GM18502 (cell line): ENCODE measurements around the gene WASHC3.
"Not testable (repeated sequence)": the region's sequence is repeated elsewhere in the genome, so short reads cannot be mapped to it uniquely, and the experiment has no call there.

ENCODE experiments used
- ATAC-seq: cut with Tn5 transposase; IDR thresholded peaks from one replicate; pipeline ENCODE4 v1.9.1; 2021; ENCODE audit warnings: mild to moderate bottlenecking; ENCODE audit not compliant: unreplicated experiment, poor library complexity

WASHC3 gene

DNA sequence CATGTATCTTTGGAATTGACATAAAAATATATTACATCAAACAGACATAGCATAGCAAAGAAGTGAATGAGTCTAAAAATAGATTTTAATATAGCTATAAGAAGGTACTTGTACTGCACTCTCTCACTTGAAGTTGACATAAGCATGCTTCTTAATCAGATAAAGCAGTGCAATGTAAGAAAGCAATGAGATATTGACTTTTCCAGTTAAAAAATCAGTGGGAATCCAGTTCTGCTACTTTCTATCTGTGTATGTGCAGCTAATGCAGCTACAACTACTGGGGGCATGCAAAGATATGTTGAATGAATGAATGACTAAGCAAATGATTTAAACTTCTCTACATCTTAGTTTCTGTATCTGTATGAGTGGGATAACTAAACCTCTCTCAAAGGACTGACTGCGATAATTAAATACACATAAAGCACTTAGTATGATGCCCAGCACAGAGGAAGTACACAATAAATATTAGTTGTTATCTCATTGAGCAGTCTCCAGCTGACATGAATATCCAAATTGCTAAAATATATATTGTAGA, 10.3 kb downstream of the WASHC3 start:
- peak; percentile 72 for ATAC-seq

DNA sequence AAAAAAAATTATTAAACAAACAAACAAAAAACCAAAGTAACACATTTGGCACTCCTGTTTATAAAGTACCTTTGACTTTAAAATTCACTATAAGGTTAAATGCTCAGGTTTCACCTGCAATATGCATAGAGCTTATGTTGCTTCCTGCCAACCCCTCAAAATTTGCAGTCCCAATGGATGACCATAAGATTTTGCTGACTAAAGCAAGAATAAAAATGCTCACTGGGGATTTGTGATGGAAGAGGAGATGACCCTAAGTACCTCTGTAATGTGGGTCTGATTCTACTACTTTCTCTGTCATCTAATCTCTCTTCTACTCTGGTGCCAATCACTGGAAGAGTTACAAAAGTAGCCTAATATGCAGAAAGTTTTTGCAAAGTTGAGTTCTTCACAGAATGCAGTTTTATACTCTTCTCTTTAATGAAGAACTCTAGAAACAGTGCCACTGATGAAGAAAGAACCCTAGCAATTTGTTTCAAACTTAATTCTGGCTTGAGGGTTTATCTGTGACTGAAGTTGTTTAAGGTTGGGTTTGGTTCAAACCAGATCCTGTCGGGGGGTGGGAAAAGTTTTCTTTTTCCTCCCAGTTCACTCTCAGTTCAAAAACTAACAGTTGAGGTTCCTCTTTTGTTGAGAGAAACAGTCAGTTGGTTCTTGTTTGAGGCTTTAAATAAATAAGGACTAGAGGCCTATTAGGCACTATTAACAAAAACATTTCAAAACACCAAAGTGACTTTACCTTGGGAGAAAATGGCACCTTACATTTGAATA, 10.9 kb downstream of the WASHC3 start:
- ATAC-seq: peak; percentile 26

DNA sequence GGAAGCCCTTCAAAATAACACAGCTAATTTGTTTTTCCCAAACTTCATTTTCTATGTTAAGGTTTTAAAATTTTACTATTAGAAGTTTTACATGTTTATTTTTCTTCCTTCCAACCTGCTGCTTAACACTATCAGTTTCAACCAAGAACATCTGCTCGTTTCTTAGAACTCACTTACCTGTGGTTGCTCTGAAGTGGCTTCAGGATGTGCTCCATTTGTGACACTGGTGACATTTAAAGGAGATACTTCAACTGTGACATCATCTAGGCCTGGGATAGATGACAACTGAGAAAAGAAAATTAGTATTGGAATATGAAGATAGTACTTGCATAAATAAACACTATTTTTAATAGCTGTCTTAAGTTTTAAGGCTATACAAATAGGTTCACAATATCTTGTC, 17.9 kb downstream of the WASHC3 start:
- peak; percentile 81 for ATAC-seq

DNA sequence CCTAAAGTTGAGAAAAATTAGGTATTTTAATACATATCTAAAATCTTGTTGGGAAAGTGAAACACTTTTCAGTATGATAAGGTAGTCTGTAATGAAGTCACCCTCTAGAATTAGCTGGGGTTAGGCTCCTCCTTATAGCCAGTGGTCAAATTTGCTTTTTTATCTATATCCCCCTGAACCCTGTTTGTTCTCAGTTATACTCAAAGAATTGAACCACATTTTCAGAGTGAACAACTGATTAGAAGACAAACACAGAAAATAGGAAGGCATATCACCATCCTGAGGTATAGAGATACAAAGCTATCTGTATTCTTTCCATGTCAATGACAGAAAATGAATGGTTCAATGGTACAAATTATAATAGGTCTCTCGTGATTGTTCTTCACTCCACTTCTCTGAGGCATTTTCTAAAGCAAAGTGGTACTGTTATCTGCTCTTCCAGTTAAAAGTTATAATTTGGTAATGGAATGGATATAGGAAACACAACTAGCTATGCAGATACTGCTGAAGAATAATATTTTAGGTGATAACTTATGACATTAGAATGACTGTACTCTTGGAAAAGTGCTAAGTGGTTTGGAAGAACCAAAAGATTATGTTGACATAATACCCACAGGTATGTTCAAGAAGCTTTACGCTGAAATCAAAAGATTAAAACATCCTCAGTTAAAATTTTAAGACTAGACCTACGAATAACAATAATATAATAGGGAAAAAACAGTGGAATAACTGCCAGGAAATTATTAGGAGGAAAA, 27.6 kb downstream of the WASHC3 start:
- no peak for ATAC-seq

DNA sequence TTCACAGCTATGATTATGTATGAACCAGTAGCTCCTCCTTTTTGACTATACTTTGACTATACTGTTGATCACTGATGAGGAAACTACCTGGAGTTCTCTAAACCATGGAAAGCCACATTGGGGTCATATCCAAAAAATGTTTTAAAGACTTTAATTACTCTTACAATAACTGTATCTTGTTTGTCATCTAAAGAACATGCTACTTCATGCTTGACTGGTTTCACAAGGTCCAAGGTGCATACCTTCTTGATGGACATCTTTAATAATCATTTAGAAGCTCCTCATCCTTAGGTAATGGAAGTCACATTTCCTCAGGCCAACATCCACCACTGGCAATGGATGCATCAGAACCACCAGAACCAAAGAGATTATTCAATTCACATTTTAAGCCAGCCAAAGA, 29.9 kb downstream of the WASHC3 start:
- no peak for ATAC-seq

DNA sequence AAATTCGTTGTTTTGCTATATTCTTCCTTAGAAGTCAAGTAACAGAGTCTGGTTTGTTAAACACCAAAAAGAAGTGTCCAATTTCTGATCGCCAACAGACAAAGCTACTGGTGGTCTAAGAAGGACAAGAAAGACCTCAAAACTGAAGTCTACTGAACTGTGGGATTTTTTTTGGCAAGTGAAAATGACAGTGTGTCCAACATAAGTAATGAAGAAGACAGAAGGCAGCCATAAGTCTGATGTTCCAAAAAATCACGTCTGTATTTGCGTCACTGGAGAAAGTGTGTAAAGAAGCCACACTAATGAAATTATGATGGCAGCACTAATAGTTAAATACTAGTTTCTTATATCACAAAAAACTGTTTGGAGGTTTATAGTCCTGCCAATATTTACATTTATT, 32.6 kb downstream of the WASHC3 start:
- no peak for ATAC-seq

DNA sequence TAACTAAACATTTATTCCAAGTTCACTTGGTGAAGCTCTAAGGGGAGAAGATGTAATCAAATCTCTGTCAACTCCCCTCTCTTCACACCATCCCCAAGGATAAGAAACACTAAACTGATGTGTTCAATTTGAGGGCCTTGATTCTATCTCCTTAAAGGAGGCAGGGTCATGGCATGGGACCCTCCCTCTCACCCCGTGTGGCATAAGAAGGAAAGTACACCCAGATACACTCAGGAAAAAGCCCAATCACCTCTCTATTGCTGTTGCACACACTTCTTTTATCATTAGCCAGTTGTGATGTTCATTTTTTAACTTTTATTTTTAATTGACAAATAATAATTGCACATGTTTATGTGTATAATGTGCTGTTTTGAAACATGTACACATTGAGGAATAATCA, 35.1 kb downstream of the WASHC3 start:
- ATAC-seq: no peak

DNA sequence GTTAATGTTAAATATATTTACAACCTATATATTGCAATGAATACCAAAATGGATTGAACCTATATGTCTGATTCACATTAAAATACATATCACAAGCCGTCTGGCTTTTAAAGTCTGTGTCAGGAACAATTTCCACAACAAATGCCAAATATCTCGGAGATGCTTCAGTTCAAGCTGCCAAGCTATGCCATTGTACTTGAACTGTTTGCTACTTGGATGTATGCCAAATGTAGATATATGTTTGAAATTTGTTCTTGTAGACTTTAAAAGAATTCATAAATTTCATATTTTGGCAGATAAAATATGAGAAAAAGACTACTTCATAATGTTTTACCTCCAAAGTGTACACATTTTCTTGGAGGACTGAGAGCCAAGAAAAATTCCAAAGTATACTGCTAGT, 37.0 kb downstream of the WASHC3 start:
- ATAC-seq: no peak

DNA sequence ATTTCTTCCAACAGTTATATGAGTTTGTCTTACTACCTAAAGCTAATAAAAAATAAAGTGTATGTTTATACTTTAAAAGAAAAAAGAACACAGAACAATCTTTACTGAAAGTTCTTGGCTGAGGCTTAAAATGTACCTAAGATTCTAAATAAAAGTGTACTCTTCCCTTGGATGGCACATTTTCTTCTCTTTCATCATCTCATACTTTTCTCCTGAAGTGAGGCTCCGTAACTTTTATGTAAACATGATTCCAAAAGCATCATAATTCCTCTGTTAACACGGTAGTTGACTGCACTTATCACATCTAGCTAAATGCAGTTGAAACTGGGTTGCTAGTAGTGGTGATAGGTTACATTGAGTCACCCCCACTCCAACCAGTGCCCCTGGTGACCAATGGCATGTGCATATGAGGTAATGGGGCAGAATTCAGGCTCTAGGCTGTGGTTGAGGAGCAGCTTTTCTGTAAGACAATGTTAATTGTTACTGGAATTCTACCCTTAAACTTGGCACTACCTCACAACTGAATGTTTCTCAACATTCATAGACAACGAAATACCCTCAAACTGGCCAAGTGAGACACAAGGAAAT, 38.4 kb downstream of the WASHC3 start:
- ATAC-seq: no peak

DNA sequence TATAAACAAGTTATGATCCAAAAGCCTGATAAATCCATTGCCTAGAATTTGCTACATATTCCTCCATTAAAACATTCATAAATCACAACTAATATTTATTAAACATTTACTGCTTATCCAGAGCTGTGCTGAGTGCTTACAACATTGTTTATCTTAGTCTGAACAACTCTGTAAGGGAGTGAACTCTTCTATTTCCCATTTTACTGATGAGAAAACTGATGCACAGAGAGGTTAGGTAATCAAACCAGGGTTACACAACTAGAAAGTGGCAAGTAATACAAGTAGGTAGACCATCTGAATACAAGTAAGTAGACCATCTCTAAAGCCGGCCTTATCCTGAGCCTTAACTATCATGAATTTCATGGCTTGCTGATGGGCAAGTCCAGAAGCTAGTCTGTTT, 39.5 kb downstream of the WASHC3 start:
- ATAC-seq: no peak

DNA sequence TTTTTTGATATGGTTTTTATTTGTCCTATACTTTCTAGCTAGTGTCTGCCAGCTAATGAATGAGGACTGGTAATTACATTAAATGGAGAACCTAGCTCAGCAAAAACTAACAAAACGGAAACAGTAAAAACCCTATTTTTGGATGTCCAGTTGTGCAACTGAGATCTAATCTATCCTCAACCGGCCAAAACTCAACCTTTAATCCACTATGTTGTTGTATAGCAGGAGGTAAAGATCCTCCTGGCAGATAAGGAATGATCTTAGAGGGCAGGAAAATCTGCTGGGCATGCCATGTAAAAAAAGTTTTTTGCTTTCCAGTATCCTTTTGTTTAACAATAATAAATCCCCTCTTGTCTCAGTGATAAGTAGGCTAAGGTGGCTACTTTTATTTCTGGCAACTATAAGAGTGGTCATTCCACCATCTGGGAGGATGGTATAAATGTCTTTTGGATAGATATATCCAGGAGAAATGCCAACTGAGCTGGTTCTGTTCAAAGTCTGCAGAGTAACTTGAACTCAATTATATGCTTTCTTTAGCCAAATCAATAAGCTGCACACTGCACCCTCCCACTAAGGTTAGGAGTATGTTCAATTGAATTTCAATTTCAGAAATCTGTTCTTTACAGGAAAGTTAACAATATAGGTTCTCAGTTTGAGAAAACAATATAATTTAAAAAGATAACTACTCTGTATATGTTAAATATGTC, 40.1 kb downstream of the WASHC3 start:
- ATAC-seq: no peak

DNA sequence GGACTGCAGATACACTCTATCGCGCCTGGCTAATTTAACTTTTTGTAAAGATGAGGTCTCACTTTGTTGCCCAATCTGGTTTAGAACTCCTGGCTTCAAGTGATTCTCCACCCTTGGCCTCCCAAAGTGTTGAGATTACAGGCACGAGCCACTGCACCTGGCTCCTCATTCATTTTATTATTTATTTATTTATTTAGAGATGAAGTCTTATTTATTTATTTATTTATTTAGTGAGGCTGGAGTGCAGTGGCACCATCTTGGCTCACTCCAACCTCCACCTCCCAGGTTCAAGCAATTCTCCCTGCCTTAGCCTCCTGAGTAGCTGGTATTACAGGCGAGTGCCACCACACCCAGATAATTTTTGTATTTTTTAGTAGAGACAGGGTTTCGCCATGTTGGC, 43.2 kb downstream of the WASHC3 start:
- not testable (repeated sequence) for ATAC-seq

DNA sequence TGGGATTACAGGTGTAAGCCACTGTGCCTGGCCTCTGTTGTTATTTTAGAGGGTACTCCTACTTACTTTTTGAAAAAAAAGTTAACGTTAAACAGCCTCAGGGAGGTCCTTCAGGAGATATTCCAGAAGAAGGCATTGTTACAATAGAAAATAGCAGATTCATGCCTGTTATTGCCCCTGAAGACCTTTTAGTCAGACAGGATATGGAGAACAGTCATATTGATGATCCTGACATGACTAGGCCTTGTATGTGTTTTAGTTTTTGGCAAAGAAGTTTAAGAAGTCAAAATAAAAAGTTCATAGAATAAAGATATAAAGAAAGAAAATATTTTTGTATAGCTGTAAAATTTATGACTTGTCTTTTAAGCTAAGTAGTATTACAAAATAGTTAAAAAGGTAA, 45.3 kb downstream of the WASHC3 start:
- no peak for ATAC-seq

DNA sequence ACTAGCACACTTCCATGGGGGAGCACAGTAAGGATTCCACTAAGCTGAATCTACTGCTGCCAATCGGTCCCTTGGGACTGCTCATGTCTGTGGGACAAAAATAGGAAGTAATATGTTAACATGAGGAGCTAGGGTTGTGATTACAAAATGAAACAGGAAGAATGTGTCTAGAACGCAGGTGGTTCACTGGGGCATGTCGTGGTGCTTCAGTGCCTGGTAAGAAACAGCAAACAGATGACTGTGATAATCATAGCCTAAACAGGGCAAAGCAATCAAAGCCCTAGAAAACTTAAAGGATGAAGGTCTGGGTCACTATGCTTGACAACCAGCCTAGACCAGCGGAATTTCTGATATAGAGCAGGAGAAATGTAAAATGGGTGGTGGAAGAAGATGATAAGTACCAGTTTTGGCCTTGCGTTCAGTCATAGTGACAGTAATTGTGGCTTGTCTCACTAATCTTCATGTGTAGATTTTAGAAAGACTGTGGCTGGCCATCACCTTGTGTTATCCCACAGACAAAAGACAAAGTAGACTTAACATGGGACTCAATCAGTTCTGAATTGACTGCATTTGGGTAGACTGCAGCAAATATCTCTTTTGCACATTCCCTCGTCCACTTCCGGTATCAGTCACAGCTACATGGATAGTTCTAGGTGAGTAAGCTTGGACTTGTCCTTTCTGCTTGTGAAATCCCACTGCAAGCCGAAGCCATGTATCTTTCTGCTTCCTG, 51.4 kb downstream of the WASHC3 start:
- ATAC-seq: peak; percentile 90

DNA sequence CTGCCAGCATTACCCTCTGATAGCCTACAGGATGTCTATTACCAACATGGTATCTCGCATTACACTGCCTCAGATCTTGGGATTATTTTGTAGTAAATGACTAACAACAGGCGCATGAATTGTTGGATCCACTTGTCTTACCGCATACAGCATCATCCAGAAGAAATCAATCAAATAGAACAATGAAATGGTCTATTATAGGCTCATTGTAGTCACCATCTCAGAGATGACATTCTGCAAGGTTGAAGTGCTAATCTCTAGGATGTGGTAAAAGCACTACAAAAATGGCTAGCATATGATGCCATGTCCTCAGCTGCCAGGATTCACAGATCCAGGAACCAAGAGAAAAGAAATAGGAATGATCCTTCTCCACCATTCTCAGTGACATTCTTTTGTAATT, 52.0 kb downstream of the WASHC3 start:
- ATAC-seq: peak; percentile 13

DNA sequence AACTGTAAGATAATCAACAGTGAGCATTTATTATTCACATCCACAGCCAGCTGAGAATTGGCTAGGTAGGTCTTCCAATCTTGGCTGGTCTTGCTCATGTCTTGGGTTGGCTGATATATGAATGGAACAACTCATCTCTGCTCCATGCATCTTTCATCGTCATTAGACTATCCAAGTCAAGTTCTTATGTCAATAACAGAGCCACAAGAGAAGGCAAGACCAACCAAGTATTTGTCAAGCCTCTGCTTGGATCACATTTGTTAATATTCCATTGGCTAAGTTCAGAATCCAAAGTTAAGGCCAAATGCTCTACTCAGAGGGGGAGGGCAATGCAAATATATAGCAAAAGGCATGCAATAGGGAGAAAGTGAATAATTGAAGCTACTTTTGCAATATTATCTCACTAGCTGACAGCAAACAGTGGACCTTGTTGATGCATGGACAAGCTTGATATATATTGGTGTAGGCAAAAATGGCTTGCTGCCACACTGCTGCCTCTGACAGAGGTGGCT, 53.1 kb downstream of the WASHC3 start:
- ATAC-seq: no peak

DNA sequence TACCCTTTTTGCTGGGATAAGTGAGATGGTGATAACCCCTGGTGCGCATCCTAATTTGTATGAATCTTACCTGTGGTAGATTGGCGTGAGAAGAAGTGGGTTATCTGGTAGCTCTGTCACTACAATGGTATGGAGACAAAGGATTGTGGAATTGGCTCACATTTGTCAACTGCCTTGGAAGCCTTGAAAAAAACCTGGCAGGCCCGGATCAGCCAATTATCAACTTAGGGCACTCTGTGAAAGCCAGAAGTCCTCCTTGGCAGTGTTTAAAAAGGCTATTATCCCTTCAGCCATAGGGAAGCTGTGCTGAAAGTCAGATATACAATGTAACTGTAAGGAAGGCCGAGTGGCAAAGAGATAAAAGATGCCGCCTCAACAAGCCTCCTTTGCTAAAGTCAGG, 56.5 kb downstream of the WASHC3 start:
- ATAC-seq: no peak

DNA sequence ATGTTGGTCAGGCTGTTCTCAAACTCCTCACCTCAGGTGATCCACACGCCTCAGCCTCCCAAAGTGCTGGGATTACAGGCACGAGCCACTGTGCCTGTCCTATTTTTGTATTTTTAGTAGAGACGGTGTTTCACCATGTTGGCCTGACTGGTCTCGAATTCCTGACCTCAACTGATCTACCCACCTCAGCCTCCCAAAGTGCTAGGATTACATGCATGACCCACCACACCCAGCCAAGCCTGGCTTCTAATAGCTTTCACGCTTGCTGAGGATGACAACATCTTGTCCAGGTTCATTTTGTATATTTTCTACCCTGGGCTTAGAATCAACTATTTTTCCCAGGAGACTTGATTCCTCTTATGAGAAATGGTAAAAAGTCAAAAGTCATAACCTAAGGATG, 64.7 kb downstream of the WASHC3 start:
- no peak for ATAC-seq

DNA sequence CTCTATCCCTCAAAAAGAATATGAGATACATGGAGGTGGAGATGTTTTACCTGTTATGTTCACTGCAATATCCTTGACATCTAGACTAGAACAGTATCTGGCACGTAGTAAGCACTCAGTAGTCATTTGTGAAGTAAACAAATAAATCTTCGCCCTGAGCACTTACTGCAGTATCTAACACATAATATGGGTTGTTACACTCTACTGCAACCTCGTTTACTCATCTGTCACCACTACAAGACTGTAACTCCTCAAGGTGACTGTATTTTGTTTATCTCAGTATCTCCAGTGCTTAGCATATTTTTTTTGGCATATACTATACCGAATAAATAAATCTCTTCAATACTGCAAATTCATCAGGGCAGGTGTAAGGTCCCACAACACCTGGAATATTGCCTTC, 66.1 kb downstream of the WASHC3 start:
- no peak for ATAC-seq

DNA sequence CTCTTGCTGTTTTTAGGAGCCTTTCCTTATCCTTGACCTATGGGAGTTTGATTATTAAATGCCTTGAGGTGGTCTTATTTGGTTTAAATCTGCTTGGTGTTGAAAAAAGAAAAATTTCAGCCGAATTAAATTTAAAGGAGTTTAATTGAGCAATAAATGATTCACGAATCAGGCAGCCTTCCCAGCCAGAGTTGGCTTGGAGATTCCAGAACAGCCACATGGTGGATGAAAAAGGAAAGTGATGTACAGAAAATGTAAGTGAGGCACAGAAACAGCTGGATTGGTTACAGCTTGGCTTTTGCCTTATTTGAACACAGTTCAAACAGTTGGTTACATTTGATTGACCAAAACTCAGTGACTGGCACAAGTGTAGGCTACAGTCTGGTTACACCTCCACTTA, 69.7 kb downstream of the WASHC3 start:
- ATAC-seq: no peak
